Neutrophil (primary cell): ENCODE measurements around the gene HHIPL2.

Experiments
- H3K27ac ChIP-seq: fragments of 200-600 bp; sonication (generic); 2 replicates; pipeline ENCODE4 v1.5.1; 2016; ENCODE audit warnings: mild to moderate bottlenecking, moderate library complexity
- H3K27me3 ChIP-seq: fragments of 200-600 bp; sonication (generic); 2 replicates; pipeline ENCODE4 v1.6.0; 2016; ENCODE audit warnings: mild to moderate bottlenecking
- H3K36me3 ChIP-seq: fragments of 200-600 bp; sonication (generic); 2 replicates; pipeline ENCODE4 v1.5.1; 2017
- H3K4me1 ChIP-seq, 2 experiments: fragments of 200-600 bp in 1 of 2; sonication (generic) in 1 of 2; 1 replicate in 1 of 2; 2 replicates in 1 of 2; pipeline versions ENCODE4 v1.5.1 to v1.6.1; 2013 to 2016; ENCODE audit warnings: low read depth in 1 of 2, low read length in 1 of 2, mild to moderate bottlenecking in 1 of 2, moderate library complexity in 1 of 2; ENCODE audit not compliant: control insufficient read depth in 1 of 2, insufficient read depth in 1 of 2
- H3K4me3 ChIP-seq, 2 experiments: fragments of 200-600 bp in 1 of 2; sonication (generic) in 1 of 2; 1 replicate in 1 of 2; 2 replicates in 1 of 2; pipeline ENCODE4 v1.5.1; 2013 to 2016; ENCODE audit warnings: low read depth in 1 of 2, low read length in 1 of 2, mild to moderate bottlenecking in 1 of 2, moderate library complexity in 1 of 2
- H3K9me3 ChIP-seq: fragments of 200-600 bp; sonication (generic); 2 replicates; pipeline ENCODE4 v1.5.1; 2016
- TF ChIP-seq, protein P1 (sequence below): fragments of 200-600 bp; sonication (generic); IDR thresholded peaks from 2 replicates; pipeline ENCODE4 v1.5.1; 2016; ENCODE audit warnings: antibody characterized with exemption

HHIPL2 gene

GRCh38 chr1:222588135-222588534 is 40.2 kb upstream of the HHIPL2 start:
- no peak overlapping the region for H3K4me3 ChIP-seq
- TF ChIP-seq, protein P1, sequence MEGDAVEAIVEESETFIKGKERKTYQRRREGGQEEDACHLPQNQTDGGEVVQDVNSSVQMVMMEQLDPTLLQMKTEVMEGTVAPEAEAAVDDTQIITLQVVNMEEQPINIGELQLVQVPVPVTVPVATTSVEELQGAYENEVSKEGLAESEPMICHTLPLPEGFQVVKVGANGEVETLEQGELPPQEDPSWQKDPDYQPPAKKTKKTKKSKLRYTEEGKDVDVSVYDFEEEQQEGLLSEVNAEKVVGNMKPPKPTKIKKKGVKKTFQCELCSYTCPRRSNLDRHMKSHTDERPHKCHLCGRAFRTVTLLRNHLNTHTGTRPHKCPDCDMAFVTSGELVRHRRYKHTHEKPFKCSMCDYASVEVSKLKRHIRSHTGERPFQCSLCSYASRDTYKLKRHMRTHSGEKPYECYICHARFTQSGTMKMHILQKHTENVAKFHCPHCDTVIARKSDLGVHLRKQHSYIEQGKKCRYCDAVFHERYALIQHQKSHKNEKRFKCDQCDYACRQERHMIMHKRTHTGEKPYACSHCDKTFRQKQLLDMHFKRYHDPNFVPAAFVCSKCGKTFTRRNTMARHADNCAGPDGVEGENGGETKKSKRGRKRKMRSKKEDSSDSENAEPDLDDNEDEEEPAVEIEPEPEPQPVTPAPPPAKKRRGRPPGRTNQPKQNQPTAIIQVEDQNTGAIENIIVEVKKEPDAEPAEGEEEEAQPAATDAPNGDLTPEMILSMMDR: no peak
- peaks cover 17% of the 10 kb centered on the region for H3K27me3 ChIP-seq
- no peaks in the 10 kb centered on the region for H3K9me3 ChIP-seq
- peaks cover 14 to 15% of the 10 kb centered on the region in 2 experiments for H3K4me1 ChIP-seq
- peaks cover 7% of the 10 kb centered on the region for H3K36me3 ChIP-seq
- H3K27ac ChIP-seq: no peak overlapping the region

GRCh38 chr1:222586842-222587241 is 38.9 kb upstream of the HHIPL2 start:
- Histone ChIP-seq H3K27me3 (peaks cover 8% of the 10 kb centered on the region), H3K36me3 (peaks cover 7% of the 10 kb centered on the region), H3K27ac (no peak overlapping the region), H3K4me3 (no peak overlapping the region), H3K9me3 (no peaks in the 10 kb centered on the region), H3K4me1 (peaks cover 14 to 15% of the 10 kb centered on the region in 2 experiments)
- TF ChIP-seq, protein P1: no peak

GRCh38 chr1:222583079-222583478 is 35.2 kb upstream of the HHIPL2 start:
- H3K9me3 ChIP-seq: no peaks in the 10 kb centered on the region
- H3K4me3 ChIP-seq: no peak overlapping the region
- no peaks in the 10 kb centered on the region for H3K4me1 ChIP-seq
- TF ChIP-seq, protein P1: no peak
- H3K27ac ChIP-seq: no peak overlapping the region
- peaks cover 7% of the 10 kb centered on the region for H3K36me3 ChIP-seq
- no peaks in the 10 kb centered on the region for H3K27me3 ChIP-seq

- Histone ChIP-seq H3K4me1 (no peaks in the 10 kb centered on the region), H3K36me3 (peaks cover 9% of the 10 kb centered on the region), H3K4me3 (no peak overlapping the region), H3K27ac (no peak overlapping the region), H3K9me3 (no peaks in the 10 kb centered on the region), H3K27me3 (no peaks in the 10 kb centered on the region)
- TF ChIP-seq, protein P1: no peak
These were observed 34.3 kb upstream of the HHIPL2 start for GRCh38 chr1:222582099-222582774.

GRCh38 chr1:222579316-222579715 is 31.4 kb upstream of the HHIPL2 start:
- H3K9me3 ChIP-seq: no peaks in the 10 kb centered on the region
- H3K4me3 ChIP-seq: no peak overlapping the region
- H3K4me1 ChIP-seq: no peaks in the 10 kb centered on the region
- peaks cover 6% of the 10 kb centered on the region for H3K36me3 ChIP-seq
- H3K27me3 ChIP-seq: no peaks in the 10 kb centered on the region
- no peak overlapping the region for H3K27ac ChIP-seq
- TF ChIP-seq, protein P1: no peak
